Embryonic facial prominence (tissue), 1 donor: ENCODE results near the gene PELI1.
A peak's percentile ranks its signal among the peaks of the same experiment; 100 is the strongest.
"Not testable (repeated sequence)": the region's sequence is repeated elsewhere in the genome, so short reads cannot be mapped to it uniquely, and the experiment has no call there.

Source experiments
- DNase-seq: peaks from one replicate; pipeline ENCODE4 v3.0.0-alpha.2; 2016; ENCODE audit errors: extremely low spot score

Gene PELI1

DNA sequence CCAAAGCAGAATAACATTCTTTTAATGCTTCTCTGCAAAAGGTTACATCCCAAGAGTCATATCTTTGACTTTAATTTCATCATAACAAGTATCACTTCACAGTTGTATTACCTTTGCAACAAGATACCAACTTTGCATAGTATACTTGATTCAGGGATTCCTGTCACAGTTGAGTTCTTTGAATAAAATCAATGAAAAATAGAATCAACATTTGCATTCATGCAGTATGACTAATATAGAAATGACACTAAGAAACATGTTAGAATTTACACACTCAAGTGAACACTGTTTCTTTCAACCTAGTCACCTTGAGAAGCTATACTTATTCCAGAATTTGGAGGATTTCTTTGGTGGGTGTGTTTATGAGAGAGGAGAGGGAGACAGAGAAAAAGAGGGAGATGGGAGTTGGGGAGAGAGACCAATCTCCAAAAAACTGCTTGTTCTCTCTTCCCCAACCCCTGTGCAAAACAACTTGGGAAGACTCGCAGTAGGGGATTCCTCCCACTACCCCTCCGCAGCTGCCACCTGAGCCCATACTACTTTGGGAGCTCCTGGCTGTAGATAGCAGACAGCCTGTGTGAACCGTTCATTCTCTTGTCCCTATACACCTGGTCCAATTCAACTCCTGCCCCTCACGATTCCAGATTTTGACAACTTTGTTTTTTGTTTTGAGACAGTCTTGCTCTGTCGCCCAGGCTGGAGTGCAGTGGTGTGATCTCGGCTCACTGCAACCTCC is 57.7 kb downstream of the PELI1 start:
- no peak for DNase-seq

DNA sequence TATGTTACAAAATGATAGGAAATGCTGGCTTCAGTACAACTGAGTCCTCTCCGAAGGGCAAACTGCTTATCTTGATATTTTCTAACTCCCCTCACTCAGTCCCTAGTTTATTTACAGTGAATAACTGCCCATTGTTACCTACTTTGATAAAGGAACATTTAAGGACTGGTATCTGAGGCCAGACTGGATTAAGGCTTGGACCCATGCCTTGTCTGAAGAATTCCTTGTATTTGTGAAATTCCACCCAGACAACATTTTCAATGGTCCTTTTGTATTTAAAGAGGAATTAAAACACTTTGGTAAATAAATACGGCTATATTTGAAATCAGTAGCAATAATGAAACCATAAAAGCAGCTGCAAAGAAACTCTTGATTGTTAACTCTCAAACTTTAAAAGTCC is 58.3 kb downstream of the PELI1 start:
- no peak for DNase-seq

DNA sequence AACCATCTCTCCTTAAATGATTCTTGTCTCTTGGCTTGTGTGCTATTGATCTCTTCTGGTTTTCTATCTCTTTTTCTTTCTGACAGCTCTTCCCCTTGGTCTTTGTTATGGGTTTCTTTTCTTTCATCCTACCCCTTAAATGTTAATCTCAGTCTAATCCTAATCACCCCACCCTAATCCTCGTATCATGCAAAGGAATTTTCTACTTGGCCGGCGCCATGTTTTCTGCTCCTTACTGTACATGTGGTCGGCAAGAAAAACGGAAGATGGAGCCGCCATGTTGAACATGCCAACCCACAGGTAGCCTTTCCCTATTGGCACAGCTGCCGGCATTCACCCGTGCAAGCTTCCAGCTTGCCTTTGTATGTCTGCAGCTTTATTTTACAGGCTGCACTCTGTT is 63.2 kb downstream of the PELI1 start:
- DNase-seq = no peak

DNA sequence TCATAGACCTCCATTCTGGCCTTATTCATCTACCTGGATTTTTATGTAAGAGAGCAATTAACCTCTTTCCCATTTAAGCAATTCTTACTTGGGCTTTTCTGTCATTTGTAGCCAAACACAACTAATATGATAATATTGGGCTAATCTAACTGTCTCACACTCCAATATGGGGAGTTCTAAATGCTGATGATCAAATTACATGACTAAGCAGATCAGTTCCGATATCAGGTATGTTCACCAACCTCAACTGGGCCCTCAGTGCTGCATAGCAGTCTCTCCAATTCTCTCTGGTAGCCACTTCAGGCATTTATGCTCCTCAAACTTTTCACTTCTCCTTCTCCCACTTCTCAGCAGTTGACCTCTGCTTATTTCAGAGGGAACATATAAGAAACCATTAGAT is 64.0 kb downstream of the PELI1 start:
- DNase-seq = no peak

DNA sequence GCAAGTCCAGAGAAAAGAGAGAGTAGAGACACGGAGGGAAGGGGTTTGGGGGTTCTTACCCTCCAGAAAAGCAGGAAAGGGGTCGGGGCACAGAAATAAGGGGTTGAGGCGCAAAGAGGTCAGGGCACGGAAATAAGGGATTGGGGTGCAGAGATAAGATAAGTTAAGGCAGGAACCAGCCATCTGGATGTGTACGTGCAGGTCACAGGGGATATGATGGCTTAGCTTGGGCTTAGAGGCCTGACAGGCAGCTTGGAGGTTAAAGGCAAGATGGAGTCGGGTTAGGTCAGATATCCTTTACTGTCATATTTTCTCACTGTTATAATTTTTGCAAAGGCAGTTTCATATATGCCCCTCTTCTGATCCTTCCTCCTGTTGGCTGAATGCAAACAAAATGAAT is 64.5 kb downstream of the PELI1 start:
- not testable (repeated sequence) for DNase-seq

DNA sequence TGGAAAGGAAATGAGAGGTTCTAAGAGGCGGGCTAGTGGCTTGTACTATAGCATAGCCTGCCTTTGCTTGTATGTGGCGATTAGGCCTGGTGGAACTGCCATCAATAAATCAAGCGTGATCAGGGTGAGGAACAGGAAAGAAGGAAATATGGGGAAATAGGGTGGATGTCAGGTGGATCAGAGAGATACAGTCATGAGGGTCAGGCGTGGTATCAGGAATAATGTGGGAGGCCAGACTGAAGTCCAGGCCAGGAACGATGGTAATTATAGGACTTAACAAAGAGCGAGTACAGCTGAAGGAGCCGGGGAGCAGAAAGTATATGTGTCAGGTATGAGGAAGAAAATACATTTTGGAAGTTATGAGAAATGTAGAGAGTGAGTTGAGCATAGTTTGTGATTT is 67.4 kb downstream of the PELI1 start:
- not testable (repeated sequence) for DNase-seq

DNA sequence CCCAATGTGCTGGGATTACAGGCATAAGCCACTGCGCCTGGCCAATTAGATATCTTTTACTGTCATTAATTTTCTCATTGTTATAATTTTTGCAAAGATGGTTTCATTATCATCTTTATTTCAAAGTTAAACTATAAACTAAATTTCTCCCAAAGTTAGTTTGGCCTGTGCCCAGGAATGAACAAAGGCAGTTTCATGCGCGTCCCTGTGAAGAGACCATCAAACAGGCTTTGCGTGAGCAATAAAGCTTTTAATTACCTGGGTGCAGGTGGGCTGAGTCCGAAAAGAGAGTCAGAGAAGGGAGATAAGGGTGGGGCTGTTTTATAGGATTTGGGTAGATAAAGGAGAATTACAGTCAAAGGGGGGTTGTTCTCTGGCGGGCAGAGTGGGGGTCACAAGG is 69.6 kb downstream of the PELI1 start:
- not testable (repeated sequence) for DNase-seq

DNA sequence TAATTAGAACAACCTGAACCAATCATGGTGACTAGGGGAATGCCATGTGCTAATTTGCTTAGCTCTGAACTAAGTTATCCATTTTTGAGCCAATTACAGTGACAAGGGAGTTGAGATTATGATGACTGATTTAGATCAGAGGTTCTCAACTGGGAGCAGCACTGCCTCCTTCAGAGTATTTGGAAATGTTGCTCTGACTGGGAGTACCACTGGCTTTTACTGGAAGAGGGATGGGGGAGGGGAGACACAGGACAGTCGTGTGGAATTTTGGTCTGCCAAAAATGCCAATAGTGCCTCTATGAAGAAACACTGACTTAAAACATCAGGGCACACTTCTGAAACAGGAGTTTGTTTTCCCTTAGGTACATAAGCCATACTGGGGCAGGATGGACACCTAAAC is 76.9 kb downstream of the PELI1 start:
- no peak for DNase-seq

DNA sequence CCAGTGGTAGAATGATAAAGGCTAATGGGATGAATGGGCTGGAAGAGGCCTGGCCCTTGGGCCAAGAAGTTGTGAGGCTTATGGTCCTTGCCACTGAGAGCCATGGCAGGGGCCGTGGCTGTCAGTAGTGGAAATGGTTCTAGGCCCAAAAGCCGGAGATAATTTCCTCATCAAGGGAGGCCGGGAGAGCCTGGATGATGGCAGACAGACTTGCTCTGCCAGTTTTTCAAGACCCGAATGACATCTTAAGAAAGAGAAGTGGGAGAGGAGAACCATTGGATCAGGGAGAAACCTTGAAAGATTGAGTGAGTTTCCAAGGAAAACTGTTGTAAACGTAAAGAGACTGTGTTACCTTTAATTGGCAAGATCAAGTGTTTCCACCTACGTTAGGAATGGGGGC is 78.7 kb downstream of the PELI1 start:
- no peak for DNase-seq

DNA sequence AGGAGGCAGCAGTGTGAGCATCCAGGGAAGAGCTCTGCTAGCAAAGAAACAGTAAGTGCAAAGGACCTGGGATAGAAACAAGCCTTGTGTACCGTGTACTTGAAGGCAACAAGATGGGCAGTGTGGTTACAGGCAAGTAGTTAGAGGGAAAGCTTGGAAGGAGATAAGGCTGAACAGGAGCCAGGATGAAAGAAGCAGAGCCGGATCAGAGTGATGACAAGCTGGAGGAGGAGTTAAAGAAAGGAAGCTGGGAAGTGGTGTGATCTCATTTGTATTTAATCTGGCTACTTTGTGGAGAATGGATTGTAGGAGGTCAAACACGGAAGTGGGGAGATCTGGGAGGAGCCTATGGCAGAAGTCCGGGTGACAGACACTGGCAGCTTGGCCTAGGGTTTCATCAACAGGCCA is 80.3 kb downstream of the PELI1 start:
- no peak for DNase-seq

DNA sequence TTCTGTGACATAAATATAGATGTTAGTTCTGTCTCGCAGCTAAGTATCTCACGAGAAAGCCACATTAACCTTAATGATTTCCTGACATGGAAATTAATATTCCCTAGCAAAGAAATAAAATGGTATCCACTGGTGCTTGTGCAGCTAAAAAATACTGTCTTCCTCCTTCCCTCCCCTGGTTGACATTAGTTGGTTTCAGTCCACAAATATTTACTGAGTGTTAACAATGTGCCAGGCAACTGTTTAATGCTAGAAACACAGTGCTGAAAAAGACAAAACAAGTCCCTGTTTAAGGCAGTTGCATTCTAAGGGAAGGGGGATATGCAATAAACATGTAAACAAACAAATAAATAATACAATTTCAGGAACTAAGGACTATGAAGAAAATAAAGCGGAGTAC is 80.8 kb downstream of the PELI1 start:
- DNase-seq = no peak

DNA sequence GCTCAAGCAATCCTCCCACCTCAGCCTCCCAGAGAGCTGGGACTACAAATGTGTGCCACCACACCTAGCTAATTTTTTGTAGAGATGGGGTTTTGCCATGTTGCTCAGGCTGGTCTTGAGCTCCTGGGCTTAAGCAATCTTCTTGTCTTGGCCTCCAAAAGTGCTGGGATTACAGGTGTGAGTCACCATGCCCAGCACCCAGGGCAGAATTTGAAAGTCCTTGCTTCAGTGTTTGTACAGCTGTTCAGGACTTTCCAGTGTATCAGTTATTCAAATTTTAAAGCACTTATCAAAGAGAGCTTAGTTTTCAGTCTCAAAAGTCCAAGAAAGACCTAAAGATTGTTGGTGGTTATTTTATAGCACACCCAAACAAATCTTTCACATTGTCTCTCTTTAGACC is 81.4 kb downstream of the PELI1 start:
- DNase-seq = no peak

DNA sequence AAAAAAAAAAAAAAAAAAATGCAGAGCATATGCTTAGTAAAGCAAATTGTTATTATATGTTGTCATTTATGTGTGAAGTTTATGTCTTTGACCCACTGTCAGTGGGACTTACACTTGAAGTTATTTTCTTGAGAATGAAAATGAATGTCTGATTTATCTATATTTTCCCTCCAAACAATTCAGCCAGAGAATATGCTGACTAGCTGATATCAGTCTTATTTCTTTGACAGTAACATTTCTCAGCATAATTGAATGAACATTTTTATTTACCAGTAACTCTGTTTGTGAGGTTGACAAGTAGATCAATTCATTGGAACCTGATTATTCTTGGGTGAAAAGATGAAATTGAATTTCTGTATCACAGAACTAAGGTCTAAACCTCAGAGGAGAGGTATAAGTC is 85.0 kb downstream of the PELI1 start:
- no peak for DNase-seq

DNA sequence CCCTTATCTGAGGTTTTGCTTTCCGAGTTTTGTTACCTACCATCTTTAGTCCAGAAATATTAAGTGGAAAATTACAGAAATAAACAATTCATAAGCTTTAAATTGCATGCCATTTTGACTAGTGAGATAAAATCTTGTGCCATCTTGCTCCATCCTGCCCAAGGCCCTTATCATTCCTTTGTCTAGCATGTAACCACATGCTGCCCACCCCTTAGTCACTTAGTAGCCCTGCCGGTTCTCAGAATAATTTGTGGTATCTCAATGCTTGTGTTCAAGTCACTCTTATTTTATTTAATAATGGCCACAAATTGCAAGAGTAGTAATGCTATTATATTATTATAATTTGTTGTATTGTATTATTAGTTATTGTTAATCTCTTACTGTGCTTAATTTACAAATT is 88.2 kb downstream of the PELI1 start:
- DNase-seq = no peak

DNA sequence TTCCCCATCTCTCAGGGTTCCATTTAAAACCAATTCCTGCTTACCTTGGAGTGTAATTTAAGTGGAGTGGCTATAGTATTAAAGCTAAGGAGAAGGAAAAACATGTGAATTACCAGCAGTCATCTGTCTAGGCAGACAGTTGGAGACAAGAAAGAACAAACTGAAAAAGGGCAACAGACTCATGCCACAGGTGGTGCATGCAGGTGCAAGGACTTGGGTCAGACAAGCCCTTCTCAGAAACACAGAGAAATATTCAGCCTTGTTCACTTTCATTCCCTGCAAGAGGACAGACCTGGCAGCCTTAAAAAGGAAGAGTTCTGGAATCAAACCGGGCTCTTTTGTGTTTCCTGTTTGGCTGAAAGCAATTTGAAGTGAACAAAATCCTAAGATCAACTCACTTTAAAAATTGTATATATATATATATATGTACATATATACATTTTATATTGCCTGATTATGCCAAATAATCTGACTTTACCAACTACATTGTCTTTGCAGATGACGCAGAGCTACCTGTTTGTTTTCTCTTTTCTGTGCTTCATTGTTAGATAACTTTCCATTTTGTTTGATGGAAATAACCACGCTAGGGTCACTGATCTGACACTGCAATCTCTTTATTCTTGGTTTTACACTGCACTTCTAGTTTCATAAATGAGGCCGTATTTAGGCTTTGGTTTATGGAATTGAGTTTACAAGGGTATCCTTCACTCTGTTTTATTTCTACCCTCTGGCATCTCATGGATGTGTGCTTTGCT is 89.9 kb downstream of the PELI1 start:
- DNase-seq = no peak

DNA sequence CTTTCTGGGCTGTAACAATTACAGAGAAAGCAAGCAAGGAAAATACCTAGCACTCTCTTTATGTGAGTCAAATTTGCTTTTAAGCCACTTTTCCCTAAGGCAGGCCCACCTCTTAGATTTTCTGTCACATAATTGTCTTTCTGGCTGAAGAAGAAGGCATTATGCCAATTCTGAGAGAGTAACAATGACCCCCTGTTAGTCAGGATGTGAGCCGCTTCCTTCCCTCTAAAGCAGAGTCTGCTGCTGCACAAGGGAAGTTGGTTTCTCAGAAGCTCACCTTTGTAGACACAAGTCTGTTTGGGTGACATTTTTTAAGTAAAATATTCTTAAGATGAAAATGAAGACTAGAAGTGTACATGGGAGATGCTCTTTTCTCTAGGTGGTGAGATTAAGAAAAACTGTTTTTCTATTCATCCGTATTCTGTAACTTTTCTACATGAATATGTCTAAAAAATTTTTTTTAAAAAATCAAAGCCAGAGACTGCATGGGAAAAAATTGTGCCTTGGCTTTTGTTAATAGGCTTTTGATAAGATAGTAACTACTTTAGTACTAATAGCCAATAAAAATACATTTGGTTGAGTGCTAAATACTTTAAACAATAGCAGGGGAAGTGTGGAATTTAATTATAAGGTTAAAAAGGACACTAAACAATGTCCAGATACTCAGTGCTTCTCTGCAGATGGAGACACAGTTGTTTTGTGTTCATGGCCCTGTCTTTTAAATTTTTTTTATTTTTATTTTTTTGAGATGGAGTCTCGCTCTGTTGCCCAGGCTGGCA is 91.6 kb downstream of the PELI1 start:
- no peak for DNase-seq

DNA sequence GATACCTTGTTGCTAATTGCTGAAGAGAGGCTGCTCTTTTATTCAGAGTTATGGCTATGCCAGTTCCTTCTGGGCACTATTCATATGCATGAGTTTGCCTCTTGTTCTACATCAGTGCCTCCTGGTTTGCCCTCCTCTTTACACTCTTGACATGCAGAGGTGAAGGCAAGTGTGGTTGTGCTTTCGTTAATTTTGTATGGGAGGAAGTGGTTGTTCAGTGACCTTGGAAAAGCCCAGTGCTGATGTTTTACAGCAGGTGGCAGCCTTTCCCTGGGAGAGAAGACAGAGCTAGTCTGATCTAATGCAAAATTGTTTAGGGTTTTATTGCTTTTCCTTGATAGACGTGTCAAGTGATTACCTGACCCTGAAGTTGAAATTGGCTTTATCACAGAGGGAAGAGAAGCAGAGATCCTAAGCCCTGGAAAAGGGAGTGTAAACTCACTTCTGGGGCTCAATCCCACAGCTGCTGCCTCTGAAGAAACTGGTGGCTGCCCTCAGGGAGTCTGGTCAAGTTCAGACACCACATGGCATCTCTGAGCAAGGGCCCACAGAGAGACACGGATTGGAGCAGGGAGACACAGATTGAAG is 94.5 kb downstream of the PELI1 start:
- DNase-seq = peak; percentile 68

DNA sequence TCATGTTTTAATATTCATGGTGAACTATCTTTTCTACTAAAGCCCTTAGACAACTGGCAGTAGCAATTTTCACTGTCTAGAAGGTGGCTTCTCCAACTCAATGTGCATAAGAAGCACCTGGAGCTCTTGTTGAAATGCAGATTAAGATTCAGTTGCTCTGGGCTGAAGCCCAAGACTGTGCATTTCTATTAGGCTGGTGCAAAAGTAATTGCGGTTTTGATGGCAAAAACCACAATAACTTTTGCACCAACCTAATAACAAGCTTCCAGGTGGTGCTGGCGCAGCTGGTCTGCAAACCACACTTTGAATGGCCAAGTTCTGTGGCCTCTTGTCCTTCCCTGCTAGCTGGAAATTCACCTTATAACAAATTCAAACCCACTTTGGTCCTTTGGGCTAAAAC is 98.3 kb downstream of the PELI1 start:
- no peak for DNase-seq
